Neural cell (in vitro differentiated cells): ENCODE measurements around the gene ARHGEF7. TPM values are rescaled to one million over a fixed set of nuclear protein-coding genes. Genes with fewer than 3 reads are reported as not detected.

Source experiments
- H2AFZ ChIP-seq: fragments of 200-600, 300-800 bp; sonication (generic), shearing (Covaris generic); 2 replicates; pipeline ENCODE4 v1.6.0; 2014; ENCODE audit warnings: low read depth, mild to moderate bottlenecking, antibody characterized with exemption, low read length, moderate library complexity
- H3F3A ChIP-seq: fragments of 200-600 bp; shearing (Covaris generic); 2 replicates; pipeline ENCODE4 v1.6.1; 2016; ENCODE audit warnings: mild to moderate bottlenecking, moderate library complexity, mixed read lengths, antibody characterized with exemption, low read length; ENCODE audit not compliant: insufficient read depth, poor library complexity, severe bottlenecking
- H3K27ac ChIP-seq: fragments of 200-600, 300-800 bp; sonication (generic), shearing (Covaris generic); 2 replicates; pipeline ENCODE4 v1.5.1; 2014; ENCODE audit warnings: mild to moderate bottlenecking, low read length, moderate library complexity
- H3K27me3 ChIP-seq: fragments of 300-800, 200-600 bp; sonication (generic), shearing (Covaris generic); 2 replicates; pipeline ENCODE4 v1.6.0; 2014; ENCODE audit warnings: mild to moderate bottlenecking, low read depth, low read length, moderate library complexity; ENCODE audit not compliant: insufficient read depth
- H3K36me3 ChIP-seq: fragments of 300-800, 200-600 bp; sonication (generic), shearing (Covaris generic); 2 replicates; pipeline ENCODE4 v1.5.1; 2014; ENCODE audit warnings: mild to moderate bottlenecking, antibody characterized with exemption, low read length, moderate library complexity; ENCODE audit not compliant: insufficient read depth
- H3K4me2 ChIP-seq: fragments of 300-800, 200-600 bp; sonication (generic), shearing (Covaris generic); 2 replicates; pipeline ENCODE4 v1.6.0; 2014; ENCODE audit warnings: mild to moderate bottlenecking, low read length
- H3K4me3 ChIP-seq: fragments of 300-800, 200-600 bp; sonication (generic), shearing (Covaris generic); 2 replicates; pipeline ENCODE4 v1.5.1; 2014; ENCODE audit warnings: mild to moderate bottlenecking, low read length, moderate library complexity
- H3K79me2 ChIP-seq: fragments of 200-600 bp; shearing (Covaris generic); replicated peaks from 2 replicates; pipeline ENCODE4 v1.6.0; 2014; ENCODE audit warnings: mild to moderate bottlenecking, low read length, moderate library complexity; ENCODE audit not compliant: insufficient read depth
- H3K9ac ChIP-seq: fragments of 300-800, 200-600 bp; sonication (generic), shearing (Covaris generic); 2 replicates; pipeline ENCODE4 v1.6.1; 2016; ENCODE audit warnings: mild to moderate bottlenecking, low read length, mixed read lengths
- H3K9me2 ChIP-seq: fragments of 200-600 bp; shearing (Covaris generic); 2 replicates; pipeline ENCODE4 v1.6.1; 2016; ENCODE audit warnings: mild to moderate bottlenecking, low read length, mixed read lengths; ENCODE audit not compliant: insufficient read depth
- H3K9me3 ChIP-seq: fragments of 200-600, 300-800 bp; sonication (generic), shearing (Covaris generic); 2 replicates; pipeline ENCODE4 v1.6.1; 2016; ENCODE audit warnings: mild to moderate bottlenecking, mixed run types, low read length, moderate library complexity, mixed read lengths
- H4K20me1 ChIP-seq: fragments of 200-600 bp; shearing (Covaris generic); 2 replicates; pipeline ENCODE4 v1.6.1; 2016; ENCODE audit warnings: mild to moderate bottlenecking, mixed run types; ENCODE audit not compliant: insufficient read depth
- EP300 ChIP-seq: fragments of 450-650 bp; conservative IDR thresholded peaks from 2 replicates; pipeline ENCODE4 v1.6.1; 2014; ENCODE audit warnings: antibody characterized with exemption, mild to moderate bottlenecking, moderate library complexity; ENCODE audit not compliant: poor library complexity, severe bottlenecking
- EZH2 ChIP-seq: fragments of 200-600, 300-800 bp; shearing (Covaris generic), sonication (generic); IDR thresholded peaks from 2 replicates; pipeline ENCODE4 v1.6.1; 2014; ENCODE audit warnings: antibody characterized with exemption, low read length, borderline replicate concordance, mild to moderate bottlenecking; ENCODE audit not compliant: insufficient read depth, poor library complexity, severe bottlenecking
- MXI1 ChIP-seq: fragments of 450-650 bp; conservative IDR thresholded peaks from 2 replicates; pipeline ENCODE4 v1.6.1; 2014; ENCODE audit warnings: antibody characterized with exemption, mild to moderate bottlenecking; ENCODE audit not compliant: poor library complexity, severe bottlenecking
- POLR2AphosphoS5 ChIP-seq: IDR thresholded peaks from 2 replicates; pipeline ENCODE4 v1.6.1; 2012
- RAD21 ChIP-seq: fragments of 450-650 bp; conservative IDR thresholded peaks from 2 replicates; pipeline ENCODE4 v1.6.1; 2014; ENCODE audit warnings: antibody characterized with exemption, mild to moderate bottlenecking, moderate library complexity
- SMC3 ChIP-seq: fragments of 450-650 bp; conservative IDR thresholded peaks from 2 replicates; pipeline ENCODE4 v1.6.1; 2014; ENCODE audit warnings: antibody characterized with exemption, mild to moderate bottlenecking, moderate library complexity; ENCODE audit not compliant: poor library complexity
- TAF1 ChIP-seq: IDR thresholded peaks from 2 replicates; pipeline ENCODE4 v1.6.1; 2012; ENCODE audit warnings: low read depth
- polyA plus RNA-seq: library from polyadenylated mRNA; depleted of rRNA; stranded (reverse); fragments of >200 nt; gene quantifications from 2 replicates; pipeline ENCODE4 v1.2.3, GENCODE V29; 2014
- TF ChIP-seq, protein P1 (sequence below): IDR thresholded peaks from 2 replicates; pipeline ENCODE4 v1.6.1; 2012; ENCODE audit warnings: borderline replicate concordance
- TF ChIP-seq, protein P2 (sequence below): fragments of 450-650 bp; IDR thresholded peaks from 2 replicates; pipeline ENCODE4 v1.5.1; 2014; ENCODE audit warnings: antibody characterized with exemption, mild to moderate bottlenecking, moderate library complexity; ENCODE audit not compliant: poor library complexity, severe bottlenecking

Gene ARHGEF7
- polyA plus RNA-seq, 1 donor from 2014 or later = 155 TPM

DNA sequence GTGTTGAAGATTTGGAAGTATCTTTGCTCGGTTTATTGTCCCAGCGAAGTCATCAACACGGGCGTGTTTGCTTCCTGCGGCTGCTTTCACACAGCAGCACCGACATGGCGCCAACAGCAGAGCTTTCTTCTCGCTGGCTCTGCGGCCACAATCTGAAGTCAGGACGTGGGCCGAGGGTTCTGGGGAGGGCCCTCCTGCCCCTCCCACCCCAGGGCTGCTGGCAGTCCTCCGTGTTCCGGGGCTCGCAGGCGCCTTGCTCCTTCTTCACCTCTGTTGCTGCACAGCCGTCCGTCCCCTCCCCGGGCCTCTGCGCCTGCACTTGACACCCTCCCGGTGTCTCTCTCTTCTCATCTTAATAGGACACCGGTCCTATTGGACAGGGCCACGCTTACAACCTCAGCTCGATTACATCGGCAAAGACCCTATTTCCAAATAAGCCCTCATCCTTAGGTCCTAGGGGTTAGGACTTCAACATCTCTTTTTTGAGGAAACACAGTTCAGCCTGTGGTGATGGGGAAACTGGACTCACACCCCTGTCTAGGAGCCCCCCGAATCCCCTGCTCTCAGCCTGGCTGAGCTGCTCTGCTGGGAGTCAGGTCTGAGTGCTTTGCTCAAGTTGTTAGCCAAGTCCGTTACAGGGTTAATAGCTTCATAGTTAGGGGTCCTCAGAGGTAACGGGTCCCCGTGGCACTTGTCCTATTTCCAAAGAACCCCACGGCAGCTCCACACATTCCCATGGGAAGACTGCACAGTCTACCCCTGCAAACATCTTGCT is 202.6 kb downstream of the ARHGEF7 start:
- TF ChIP-seq, protein P1, sequence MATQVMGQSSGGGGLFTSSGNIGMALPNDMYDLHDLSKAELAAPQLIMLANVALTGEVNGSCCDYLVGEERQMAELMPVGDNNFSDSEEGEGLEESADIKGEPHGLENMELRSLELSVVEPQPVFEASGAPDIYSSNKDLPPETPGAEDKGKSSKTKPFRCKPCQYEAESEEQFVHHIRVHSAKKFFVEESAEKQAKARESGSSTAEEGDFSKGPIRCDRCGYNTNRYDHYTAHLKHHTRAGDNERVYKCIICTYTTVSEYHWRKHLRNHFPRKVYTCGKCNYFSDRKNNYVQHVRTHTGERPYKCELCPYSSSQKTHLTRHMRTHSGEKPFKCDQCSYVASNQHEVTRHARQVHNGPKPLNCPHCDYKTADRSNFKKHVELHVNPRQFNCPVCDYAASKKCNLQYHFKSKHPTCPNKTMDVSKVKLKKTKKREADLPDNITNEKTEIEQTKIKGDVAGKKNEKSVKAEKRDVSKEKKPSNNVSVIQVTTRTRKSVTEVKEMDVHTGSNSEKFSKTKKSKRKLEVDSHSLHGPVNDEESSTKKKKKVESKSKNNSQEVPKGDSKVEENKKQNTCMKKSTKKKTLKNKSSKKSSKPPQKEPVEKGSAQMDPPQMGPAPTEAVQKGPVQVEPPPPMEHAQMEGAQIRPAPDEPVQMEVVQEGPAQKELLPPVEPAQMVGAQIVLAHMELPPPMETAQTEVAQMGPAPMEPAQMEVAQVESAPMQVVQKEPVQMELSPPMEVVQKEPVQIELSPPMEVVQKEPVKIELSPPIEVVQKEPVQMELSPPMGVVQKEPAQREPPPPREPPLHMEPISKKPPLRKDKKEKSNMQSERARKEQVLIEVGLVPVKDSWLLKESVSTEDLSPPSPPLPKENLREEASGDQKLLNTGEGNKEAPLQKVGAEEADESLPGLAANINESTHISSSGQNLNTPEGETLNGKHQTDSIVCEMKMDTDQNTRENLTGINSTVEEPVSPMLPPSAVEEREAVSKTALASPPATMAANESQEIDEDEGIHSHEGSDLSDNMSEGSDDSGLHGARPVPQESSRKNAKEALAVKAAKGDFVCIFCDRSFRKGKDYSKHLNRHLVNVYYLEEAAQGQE = no peak
- TF ChIP-seq RAD21 = no peak
- TF ChIP-seq MXI1 = no peak
- TF ChIP-seq POLR2AphosphoS5 = no peak
- TF ChIP-seq, protein P2, sequence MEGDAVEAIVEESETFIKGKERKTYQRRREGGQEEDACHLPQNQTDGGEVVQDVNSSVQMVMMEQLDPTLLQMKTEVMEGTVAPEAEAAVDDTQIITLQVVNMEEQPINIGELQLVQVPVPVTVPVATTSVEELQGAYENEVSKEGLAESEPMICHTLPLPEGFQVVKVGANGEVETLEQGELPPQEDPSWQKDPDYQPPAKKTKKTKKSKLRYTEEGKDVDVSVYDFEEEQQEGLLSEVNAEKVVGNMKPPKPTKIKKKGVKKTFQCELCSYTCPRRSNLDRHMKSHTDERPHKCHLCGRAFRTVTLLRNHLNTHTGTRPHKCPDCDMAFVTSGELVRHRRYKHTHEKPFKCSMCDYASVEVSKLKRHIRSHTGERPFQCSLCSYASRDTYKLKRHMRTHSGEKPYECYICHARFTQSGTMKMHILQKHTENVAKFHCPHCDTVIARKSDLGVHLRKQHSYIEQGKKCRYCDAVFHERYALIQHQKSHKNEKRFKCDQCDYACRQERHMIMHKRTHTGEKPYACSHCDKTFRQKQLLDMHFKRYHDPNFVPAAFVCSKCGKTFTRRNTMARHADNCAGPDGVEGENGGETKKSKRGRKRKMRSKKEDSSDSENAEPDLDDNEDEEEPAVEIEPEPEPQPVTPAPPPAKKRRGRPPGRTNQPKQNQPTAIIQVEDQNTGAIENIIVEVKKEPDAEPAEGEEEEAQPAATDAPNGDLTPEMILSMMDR = no peak
- no peak for TF ChIP-seq EP300
- no peak for TF ChIP-seq TAF1
- no peak for TF ChIP-seq EZH2
- no peak for TF ChIP-seq SMC3
- H3F3A ChIP-seq = no peaks in the 10 kb centered on the region
- H3K4me3 ChIP-seq = no peak overlapping the region

DNA sequence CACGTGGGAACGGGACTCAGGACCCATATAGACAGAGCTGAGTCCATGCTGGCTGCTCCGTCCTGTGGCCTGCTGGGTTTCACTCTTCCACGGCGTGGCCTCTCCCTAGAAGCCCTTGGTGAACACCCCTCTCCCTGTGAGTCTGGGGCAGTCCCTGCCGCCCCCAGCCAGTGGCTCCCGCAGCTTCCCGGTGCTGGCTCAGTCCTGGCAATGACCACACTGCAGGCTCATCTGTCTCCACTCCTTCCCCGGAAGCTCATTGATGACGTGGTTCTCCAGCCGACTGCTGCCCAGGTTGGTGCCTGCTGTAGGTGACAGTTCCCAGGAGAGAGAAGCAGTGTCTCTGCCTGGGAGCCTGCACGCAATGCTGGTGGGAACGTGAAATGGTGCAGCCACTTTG is 203.3 kb downstream of the ARHGEF7 start:
- Histone ChIP-seq H3K27ac (no peak overlapping the region), H3K9me2 (no peaks in the 10 kb centered on the region), H3K27me3 (no peaks in the 10 kb centered on the region), H3F3A (no peaks in the 10 kb centered on the region), H3K36me3 (no peaks in the 10 kb centered on the region), H3K79me2 (no peaks in the 10 kb centered on the region), H3K9me3 (no peaks in the 10 kb centered on the region), H4K20me1 (no peaks in the 10 kb centered on the region), H3K9ac (no peak overlapping the region), H2AFZ (no peak overlapping the region), H3K4me2 (no peak overlapping the region), H3K4me3 (no peak overlapping the region)
- no peak for TF ChIP-seq MXI1
- TF ChIP-seq, protein P2 = no peak
- no peak for TF ChIP-seq EZH2
- no peak for TF ChIP-seq EP300
- TF ChIP-seq RAD21 = no peak
- no peak for TF ChIP-seq TAF1
- TF ChIP-seq POLR2AphosphoS5 = no peak

More for the DNA sequence above, 202.6 kb downstream of the ARHGEF7 start:
- Histone ChIP-seq H4K20me1 (no peaks in the 10 kb centered on the region), H2AFZ (no peak overlapping the region), H3K79me2 (no peaks in the 10 kb centered on the region), H3K9ac (no peak overlapping the region), H3K27ac (no peak overlapping the region), H3K36me3 (no peaks in the 10 kb centered on the region), H3K9me2 (no peaks in the 10 kb centered on the region), H3K9me3 (peaks cover 6% of the 10 kb centered on the region), H3K27me3 (no peaks in the 10 kb centered on the region), H3K4me2 (no peak overlapping the region)
